Retina (tissue), 1 donor: ENCODE data around the gene KPNA1.
A peak's percentile ranks its signal among the peaks of the same experiment; 100 is the strongest.
"Not testable (repeated sequence)": the region's sequence is repeated elsewhere in the genome, so short reads cannot be mapped to it uniquely, and the experiment has no call there.

Experiments used
- DNase-seq: peaks from one replicate; pipeline ENCODE4 v3.0.0-alpha.2; 2016

KPNA1 gene

DNA sequence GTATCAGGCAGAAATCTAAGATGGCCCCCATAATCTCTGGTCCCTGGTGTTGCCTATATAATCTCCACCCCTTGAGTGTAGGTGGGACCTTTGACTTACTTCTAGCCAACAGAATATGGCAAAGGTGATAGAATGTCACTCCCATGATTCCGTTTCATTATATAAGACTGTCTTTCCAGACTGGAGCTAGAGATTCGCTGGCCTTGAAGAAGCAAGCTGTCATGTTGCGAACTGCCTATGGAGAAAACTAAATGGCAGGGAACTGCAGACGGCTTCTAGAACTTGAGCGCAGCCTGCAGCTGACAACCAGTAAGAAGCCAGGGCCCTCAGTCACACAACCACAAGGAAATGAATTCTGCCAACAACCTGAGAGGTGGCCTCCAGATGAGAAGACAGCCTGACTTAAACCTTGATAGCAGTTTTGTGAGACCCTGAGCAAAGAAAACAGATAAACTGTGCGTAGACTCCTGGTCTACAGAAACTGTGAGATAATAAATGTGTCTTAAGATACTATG lies 2.2 kb upstream of the KPNA1 start:
- no peak for DNase-seq

DNA sequence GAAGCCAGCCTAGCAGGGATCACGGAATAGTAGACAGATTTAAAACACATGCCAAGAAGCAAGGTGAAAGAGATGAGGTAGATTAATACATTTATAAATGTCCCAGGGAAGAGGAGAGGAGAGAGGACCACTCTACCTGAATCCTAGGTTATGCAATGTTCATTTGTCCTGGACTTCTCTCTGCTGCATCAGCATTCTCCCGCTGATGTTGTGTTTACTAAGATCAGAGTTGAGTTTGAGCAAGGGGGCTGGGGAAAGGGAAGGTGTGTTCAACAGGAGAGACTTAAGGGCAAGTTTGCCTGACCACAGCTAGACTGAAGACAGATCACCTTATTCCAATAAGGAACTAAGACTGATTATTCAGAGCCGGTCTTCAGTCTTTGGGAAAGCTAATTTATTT lies 1.1 kb upstream of the KPNA1 start:
- no peak for DNase-seq

DNA sequence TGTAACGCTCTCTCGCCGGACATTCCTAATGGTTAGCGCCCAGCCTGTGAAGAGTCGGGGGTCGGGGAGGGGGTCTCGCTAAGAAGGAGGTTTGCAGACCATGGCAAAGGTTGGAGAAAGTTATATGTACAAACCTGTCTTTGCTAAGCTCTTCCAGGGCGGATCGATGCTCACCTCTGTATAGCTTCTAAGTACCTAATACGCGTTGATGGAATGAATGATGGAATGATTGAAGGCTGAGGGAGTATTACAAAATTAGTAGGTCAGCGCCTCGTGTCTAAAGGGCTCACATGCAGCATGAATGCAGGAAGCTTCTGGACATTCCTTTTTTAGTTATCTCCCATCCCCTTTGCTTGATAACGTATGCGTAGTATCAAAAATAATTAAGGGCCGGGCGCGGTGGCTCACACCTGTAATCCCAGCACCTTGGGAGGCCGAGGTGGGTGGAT lies 305 bp upstream of the KPNA1 start:
- DNase-seq, result no peak

DNA sequence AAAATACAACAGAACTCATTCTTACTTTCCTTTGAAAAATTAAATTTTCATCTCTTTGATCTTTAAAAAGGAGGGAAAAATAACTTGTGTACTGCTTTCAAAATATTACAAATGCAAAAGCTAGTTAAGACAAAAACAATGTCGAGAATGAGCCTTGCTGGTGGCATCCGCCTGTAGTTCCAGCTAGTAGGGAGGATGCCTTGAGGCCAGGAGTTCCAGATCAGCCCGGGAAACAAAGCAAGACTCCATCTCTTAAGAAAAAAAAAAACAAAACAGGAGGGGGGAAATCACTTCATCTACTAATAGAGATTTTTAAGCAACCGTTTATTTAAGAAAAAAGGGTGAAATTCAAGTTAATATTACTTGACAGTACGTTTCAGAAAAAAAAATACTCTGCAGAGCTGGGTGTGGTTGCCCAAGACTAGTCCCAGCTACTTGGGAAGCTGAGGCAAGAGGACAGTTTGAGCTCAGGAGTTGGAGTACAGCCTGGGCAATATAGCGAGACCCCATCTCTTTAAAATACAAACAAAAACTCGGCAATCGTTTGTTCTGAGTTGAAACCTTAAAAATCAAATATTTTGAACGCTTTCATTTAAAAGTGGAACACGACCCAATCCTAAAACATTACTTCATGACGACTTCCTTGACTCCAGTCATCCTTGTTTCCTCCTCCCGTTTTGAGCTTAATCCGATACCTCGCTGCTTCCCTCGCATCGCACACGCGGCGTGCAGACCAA lies 1.2 kb downstream of the KPNA1 start:
- no peak for DNase-seq

DNA sequence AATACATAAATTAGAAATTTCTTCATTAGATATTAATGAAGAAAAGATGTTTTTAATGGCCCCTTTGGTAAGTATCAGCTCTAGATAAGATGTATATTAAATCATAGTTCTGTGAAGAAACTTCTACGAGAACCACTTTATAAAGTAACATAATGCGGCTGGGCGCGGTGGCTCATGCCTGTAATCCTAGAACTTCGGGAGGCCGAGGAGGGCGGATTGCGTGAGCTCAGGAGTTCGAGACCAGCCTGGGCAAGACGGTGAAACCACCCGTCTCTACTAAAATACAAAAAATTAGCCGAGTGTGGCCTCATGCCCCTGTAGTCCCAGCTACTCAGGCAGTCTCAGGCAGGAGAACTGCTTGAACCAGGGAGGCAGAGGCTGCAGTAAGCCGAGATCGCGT lies 2.5 kb downstream of the KPNA1 start:
- peak; percentile 4 for DNase-seq

DNA sequence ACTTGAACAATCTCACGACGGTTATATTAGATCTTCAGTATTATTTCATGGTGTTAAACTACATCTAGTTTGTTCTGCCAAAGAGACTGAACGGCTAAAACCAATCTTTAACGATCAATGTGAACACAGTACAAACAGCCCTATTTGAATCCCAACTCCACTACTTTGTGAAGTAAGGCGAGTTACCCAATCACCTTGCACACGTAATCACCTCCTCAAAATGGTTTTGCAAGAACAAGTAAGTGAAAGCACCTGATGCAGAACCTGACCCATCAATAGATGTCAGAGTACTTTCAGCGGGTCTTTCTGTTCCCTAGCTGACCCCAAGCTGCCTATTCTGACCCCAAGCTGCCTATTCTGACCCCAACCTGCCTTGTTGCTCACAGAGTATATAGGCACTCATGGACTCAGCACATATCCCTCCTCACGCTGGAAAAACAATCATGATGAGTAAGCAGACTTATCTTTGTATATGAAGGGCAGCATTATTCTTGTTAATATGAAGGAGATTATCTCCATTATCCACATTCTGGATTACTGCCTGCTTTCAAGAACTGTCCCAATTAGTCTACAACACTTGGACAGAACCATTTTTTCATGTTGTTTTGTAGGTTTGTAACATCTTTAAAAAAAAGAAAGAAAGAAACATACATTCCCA lies 3.7 kb downstream of the KPNA1 start:
- no peak for DNase-seq

DNA sequence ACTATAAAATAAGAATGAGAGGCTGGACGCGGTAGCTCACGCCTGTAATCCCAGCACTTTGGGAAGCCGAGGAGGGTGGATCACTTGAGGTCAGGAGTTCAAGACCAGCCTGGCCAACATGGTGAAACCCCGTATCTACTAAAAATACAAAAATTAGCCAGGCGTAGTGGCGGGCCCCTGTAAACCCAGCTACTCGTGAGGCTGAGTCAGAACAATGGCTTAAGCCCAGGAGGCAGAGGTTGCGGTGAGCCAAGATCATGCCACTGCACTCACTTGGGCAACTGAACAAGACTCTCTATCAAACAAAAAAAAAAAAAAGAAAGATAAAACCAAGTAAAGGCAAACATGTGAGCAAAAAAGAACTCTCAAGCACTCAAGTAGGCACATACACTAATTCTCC lies 5.8 kb downstream of the KPNA1 start:
- DNase-seq, result not testable (repeated sequence)

DNA sequence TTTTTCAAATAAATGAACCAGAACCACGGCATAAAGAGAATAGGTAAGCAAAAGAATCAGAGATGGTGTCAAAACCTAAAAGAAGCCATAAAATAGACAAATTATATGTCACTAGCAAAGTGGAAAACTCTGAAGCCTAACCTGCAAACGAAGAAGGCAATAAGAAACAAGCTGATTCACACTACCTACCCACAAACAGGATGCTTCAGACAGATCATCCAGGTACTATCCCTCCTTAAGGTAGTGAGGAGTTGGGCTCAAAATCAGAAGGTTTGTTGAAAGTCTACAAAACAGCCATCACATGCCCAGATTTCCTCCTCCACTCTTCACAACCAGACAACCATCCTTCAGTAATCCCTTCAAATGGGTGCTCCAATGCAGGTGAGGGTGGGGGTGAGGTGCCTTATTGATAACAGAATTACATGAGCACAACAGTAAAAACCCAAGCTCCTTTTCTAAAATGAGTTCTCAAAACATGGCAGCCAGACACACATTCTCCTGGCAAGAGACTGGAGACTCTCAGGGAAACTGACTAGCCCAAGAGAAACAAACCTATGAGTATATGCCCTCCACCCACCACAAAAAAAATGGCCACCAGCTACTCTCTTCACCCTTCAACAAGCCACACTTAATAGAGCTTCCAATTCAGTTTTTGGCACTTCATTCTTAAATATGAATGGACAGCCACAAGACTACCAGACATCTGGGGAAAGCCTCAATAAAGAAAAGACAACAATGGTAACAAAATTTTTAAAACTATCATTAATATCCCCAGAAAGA lies 6.4 kb downstream of the KPNA1 start:
- DNase-seq, result no peak

DNA sequence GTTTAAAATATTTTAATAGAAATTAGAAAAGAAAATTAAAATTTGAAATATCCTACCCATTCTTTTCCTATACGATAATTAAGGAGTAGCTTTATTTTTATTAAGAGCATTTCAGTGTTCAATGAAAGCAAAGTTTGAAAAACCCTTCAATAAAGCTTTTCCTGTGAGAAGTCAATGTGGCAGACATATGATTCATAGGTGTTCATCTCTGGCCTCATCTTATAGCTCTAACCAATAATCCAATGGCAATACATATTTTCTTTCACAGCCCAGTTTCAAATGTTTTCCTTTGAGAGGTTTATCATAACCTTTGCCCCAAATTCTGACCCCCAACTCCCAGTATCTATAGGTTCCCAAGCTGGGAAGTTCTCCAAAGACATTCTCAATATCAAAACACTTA lies 8.3 kb downstream of the KPNA1 start:
- no peak for DNase-seq

DNA sequence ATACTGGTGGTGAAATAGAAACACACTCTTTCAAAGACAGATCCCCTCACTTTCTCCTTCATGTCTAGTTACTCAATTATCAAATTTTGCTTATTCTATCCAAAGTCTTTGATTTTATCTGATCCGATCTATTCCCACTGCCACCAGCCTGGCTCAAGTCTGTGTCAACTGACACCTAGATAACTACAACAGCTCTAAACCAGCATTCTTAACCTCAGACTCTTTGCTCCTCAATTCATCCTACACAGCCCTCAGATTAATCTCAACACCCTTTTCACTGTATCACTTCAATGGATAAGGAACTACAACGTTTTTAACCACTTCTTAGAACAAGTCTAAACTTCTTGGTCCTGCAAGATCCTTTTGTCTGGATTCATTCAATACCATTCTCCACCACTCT lies 9.1 kb downstream of the KPNA1 start:
- DNase-seq, result no peak

DNA sequence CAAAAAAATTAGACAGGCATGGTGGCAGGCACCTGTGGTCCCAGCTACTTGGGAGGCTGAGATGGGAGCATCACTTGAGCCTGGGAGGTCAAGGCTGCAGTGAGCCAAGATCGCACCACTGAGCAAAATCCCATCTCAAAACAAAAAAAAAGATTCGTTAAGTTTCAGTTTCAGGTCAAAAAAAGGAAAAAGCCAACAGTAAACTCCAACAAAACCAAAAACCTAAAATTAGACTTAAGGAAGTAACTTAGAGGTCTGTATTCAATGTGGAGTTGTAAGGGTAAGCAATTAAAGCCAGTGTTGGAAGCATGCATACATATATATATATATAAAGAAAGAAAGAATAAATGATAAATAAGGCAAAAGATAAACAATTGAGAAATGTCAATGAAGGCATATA lies 11.8 kb downstream of the KPNA1 start:
- no peak for DNase-seq

DNA sequence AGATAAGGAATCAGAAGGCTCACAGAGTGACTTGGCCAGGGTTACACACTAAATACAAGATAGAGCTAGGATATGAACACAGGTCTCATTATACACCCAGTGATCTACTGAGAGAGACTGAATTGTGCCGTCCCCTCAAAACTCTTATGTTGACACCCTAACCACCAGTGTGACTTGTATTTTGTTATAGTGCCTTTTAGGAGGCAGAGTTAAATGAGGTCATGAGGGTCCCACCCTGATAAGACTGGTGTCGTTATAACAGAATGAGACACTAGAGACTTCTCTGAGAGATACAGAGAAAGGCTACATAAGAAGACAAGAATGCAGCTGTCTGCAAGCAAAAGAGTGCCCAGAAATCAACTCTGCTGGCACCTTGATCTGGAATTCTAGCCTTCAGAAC lies 12.6 kb downstream of the KPNA1 start:
- DNase-seq, result no peak

DNA sequence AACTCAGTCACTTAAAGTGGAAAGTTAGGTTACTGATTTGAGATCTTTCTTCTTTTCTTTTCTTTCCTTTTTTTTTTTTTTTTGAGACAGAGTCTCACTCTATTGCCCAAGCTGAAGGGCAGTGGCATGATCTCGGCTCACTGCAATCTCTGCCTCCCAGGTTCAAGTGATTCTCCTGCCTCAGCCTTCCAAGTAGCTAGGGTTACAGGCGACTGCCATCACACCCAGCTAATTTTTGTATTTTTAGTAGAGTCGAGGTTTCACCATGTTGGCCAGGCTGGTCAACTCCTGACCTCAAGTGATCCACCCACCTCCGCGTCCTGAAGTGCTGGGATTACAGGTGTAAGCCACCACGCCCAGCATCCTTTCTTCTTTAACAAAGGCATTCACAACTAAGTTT lies 13.8 kb downstream of the KPNA1 start:
- not testable (repeated sequence) for DNase-seq

DNA sequence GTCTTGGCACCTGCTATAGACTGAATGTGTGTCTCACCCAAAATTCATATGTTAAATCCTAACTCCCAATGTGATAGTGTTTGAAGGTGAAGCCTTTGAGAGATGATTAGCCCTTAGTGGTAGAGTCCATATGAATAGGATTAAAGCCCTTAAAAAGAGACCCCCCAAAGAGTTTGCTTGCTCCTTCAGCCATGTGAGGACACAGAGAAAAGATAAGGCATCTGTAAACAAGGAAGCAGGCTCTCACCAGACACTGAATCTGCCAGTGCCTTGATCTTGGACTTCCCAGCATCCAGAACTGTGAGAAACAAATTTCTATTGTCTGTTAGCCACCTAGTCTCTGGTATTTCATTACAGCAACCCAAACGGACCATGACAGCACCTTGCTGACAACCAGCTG lies 16.6 kb downstream of the KPNA1 start:
- DNase-seq, result no peak

DNA sequence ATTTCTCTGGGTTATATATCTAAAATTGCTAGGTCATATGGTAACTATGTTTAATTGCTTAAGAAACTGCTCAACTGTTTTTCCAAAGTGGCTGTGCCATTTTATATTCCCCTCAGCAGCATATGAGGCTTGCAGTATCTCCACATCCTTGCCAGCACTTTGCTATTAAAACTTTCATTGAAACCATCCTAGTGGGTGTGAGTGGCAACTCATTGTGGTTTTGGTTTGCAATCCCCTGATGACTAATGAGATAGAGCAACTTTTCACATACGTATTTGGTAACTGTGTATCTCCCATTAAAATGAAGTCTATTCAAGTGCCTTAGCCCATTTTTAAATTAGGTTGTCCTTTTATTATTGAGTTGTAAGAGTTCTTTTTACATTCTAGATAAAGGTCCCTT lies 17.3 kb downstream of the KPNA1 start:
- DNase-seq, result no peak

DNA sequence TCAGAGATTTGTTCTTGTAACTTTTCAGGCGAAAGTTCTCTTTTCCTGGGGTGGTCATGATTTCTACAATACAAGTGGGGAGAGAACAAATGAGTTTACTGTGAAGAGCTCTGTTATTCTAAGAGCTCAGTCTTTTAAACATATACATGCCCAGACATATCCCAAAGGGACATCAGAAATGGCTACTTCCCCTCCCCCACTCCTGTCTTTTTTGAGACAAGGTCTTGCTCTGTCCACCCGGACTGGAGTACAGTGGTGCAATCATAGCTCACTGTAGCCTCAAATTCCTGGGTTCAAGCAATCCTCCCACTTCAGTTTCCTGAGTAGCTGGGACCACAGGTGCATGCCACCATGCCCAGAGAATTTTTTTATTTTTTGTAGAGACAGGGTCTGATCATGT lies 18.2 kb downstream of the KPNA1 start:
- DNase-seq, result no peak

DNA sequence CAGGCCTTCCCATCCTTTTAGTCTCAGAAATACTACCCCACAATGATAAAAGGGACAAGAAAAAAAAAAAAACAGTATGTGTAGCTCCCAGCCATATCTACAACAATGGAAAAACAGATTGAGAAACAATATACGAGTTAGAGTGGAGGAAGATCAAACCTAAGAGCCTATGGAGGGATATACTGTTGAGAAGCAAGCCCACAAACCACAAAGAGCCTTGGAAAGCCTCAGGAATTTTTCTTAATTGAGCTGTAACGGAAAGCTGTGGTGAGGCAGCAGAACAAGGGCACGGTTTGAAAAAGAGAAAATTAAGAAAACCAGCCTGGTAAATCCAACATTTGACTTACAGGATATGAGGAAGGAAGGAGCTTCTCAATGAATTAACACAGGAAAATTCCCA lies 21.4 kb downstream of the KPNA1 start:
- DNase-seq, result no peak

DNA sequence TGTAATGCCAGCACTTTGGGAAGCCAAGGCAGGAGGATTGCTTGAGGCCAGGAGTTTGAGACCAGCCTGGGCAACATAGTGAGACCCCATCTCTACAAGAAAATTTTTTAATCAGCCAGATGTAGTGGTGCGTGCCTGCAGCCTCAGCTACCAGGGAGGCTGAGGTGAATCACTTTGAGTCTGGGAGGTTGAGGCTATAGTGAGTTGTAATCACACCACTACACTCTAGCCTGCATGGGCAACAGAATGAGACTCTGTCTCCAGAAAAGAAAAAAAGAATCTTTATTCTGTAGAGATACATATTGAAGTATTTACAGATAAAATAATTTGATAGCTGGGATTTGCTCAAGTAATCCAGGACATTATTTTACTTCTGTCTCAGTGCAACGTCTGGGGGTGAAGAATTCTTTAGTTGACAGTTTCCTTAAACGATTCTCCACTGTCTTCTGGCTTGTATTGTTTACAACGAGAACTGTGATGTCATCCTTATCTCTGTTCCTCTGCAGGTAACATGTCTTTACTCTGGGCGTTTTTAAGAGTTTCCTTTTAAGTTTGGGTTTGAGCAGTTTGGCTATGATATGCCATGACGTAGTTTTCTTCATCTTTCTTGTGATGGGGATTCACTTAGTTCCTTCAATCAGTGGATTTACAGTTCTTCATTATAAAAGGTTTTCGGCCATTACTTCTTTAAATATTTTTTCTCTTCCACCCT lies 26.3 kb downstream of the KPNA1 start:
- no peak for DNase-seq

DNA sequence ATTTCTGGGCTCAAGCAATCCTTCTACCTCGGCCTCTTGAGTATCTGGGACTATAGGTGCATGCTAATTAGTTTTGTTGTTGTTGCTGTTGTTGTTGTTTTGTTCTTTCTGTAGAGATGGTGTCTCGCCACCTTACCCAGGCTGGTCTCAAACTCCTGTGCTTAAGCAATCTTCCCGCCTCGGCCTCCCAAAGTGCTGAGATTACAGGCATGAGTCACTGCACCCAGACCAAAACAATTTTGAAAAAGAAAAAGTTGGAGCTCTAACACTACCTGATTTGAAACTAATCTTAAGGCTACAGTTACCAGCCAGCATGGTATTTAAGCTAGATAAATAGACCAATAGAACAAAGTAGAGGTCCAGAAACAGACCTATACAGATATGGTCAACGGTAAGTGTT lies 29.8 kb downstream of the KPNA1 start:
- DNase-seq, result no peak

DNA sequence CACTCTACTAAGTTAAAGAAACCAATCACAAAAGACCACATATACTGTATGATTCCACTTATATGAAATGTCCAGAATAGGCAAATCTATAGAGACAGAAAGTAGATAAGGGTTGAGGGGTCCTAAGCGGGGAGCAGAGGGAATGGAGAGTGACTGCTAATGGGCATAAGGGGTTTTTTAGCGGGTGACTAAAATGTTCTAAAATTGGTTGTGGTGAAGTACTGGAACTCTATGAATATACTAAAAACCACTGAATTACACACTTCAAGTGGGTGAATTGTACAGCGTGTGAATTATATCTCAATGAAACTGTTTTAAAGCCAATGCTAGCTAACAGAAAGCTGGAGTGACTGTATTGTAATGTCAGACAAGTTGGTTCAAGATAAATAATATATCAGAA lies 33.3 kb downstream of the KPNA1 start:
- no peak for DNase-seq

DNA sequence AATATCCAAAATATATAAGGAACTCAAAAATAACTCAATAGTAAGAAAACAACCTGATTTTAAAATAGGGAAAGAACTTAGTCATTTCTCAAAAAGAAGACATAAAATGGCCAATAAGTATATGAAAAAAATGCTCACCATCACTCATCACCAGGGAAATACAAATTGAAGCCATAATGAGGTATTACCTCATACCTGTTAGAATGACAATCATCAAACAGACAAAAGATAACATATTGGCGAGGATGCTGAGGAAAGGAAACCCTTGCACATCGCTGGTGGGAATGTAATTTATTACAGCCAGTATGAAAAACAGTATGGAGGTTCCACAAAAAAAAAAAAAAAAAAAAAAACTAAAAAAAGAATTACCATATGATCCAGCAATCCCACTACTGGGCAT lies 38.2 kb downstream of the KPNA1 start:
- no peak for DNase-seq

DNA sequence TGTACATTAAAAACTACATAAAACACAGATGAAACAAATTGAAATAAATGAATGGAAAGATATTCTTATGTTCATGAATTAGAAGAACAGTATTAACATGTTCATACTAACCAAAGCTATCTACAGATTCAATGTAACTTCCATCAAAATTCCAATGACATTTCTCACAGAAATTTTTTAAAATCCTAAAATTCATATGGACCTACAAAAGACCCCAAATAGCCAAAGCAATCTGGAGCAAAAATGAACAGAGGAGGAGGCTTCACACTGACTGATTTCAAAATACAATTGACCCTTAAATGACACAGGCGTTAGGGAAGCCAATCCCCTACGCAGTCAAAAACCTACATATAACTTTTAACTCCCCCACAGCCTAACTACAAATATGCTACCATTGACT lies 39.4 kb downstream of the KPNA1 start:
- DNase-seq, result no peak

DNA sequence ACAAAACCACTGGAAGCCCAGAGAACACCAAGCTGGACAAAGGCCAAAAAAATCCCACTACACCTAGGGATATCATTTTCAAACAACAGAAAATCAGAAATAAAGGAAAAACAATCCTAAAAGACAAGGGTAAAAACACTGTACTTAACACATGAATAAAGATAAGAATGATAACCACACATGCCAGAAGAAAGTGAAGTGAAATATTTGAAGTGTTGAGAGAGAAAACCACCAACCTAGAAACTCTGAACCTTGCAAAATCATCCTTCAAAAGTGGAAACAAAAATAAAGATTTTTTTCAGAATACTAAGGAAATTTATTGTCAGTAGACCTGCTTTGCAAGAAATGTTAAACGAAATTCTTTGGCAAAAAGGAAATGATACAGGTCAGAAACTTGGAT lies 45.1 kb downstream of the KPNA1 start:
- DNase-seq, result no peak
